HUDEP-2 (cell line): ENCODE results near the gene NLGN3.
A peak's percentile ranks its signal among the peaks of the same experiment; 100 is the strongest.
"Not testable (repeated sequence)": the region's sequence is repeated elsewhere in the genome, so short reads cannot be mapped to it uniquely, and the experiment has no call there.

ENCODE experiments used
- DNase-seq, 76 experiments: peaks; one replicate each; lab custom pipeline; 2025; ENCODE audit not compliant: unreplicated experiment in 76 of 76; lab: John Stamatoyannopoulos, UW

NLGN3 gene

GRCh38 chrX:71167031-71167781, 22.6 kb downstream of the NLGN3 start:
- no peak for DNase-seq

DNA sequence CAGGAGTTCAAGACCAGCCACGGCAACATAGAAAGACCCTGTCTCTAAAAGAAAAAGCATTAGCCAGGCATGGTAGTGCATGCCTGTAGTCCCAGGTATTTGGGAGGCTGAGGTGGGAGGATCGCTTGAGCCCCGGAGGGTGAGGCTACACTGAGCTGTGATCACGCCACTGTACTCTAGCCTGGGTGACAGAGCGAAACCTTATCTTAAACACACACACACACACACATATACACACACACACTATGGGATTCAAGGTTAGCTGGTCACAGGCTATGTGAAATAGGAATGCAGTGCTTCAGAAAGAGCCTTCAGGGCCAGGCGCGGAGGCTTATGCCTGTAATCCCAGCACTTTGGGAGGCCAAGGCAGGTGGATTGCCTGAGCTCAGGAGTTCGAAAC, 23.5 kb downstream of the NLGN3 start:
- DNase-seq, result peak in 3 of 76 experiments; percentile 3 to 11 (median 4)

DNA sequence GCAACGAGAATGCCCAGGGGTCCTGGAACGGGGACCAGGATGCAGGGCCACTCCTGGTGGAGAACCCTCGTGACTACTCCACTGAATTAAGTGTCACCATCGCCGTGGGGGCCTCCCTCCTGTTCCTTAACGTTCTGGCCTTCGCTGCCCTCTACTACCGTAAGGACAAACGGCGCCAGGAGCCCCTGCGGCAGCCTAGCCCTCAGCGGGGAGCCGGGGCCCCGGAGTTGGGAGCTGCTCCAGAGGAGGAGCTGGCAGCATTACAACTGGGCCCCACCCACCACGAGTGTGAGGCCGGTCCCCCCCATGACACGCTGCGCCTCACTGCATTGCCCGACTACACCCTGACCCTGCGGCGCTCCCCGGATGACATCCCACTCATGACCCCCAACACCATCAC, 24.9 kb downstream of the NLGN3 start:
- no peak for DNase-seq

DNA sequence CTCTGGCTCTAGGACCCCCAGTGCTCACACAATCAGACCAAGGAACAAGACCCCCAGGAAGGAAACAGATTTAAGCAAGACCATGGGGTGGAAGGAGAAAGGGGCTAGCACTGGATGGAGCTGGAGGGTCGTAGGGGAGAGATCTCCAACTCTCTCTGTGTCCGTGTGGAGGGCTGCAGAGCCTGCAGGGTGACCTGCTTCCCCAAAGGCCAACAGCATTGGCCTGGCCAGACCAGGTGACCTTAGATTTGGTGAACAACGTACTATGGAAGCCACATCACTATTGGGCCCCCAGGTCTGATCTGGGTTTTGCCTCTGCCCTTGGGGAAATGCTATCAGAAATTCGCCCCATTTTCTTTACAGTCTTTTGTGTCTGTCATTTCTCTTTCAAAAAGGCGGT, 26.0 kb downstream of the NLGN3 start:
- no peak for DNase-seq

DNA sequence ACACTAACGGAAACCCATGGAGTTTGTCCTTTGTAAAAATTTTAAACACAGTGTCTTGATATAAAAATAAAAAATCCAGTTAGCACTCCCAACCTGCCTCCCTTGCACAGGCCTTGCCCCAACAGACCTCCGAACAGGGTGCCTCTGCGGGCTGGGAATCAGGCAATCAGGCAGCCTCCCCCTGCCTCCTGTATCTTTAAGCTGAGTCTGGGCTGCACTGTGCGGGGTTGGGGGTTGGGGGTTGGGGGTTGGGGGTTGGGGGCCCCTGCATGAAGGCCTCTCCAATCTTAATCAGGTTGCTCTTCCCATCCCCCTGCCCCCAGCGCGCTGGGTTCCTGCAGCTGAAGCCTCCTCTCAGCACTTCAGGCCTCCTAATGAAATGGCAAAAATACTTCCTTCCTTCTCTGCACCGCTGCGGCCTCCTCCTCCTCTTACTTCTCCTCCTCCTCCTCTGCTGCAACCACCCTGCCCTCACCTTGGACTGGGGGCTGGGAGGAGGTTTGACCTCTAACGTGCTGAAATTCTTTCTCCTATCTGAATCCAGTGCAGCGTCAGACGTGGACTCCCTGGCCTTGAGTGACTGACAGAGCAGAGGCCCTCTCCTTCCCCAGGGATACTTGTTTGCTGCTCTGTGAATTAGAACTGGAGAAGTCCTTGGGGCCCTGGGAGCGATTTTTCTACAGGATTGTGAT, 26.6 kb downstream of the NLGN3 start:
- DNase-seq, result no peak

- no peak for DNase-seq
Measured at GRCh38 chrX:71173440-71173839, 28.8 kb downstream of the NLGN3 start.

- DNase-seq, result no peak
Measured at GRCh38 chrX:71174795-71175194, 30.2 kb downstream of the NLGN3 start.

- no peak for DNase-seq
Measured at GRCh38 chrX:71175531-71175930, 30.9 kb downstream of the NLGN3 start.

GRCh38 chrX:71177327-71177726, 32.7 kb downstream of the NLGN3 start:
- no peak for DNase-seq

DNA sequence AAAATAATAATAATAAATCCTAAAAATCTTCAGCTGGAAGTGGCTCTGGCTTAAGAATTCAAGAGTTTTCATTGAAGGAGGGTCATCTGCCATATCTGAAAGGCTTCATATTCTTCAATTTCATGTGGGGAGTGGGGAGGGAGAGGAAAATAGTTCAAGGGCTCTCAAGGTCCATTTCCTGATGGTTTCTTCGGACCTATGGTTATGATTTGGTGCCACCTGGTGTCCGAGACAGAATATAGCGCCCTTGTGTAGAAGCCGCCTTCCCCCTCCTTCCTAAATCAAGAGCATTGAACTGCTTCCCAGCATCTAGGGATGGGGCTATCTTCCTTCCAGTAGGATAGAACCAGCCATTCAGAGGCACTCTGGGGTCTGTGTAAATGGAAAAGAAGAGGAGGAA, 34.3 kb downstream of the NLGN3 start:
- DNase-seq, result peak in 51 of 76 experiments; percentile 0 to 49 (median 8)

DNA sequence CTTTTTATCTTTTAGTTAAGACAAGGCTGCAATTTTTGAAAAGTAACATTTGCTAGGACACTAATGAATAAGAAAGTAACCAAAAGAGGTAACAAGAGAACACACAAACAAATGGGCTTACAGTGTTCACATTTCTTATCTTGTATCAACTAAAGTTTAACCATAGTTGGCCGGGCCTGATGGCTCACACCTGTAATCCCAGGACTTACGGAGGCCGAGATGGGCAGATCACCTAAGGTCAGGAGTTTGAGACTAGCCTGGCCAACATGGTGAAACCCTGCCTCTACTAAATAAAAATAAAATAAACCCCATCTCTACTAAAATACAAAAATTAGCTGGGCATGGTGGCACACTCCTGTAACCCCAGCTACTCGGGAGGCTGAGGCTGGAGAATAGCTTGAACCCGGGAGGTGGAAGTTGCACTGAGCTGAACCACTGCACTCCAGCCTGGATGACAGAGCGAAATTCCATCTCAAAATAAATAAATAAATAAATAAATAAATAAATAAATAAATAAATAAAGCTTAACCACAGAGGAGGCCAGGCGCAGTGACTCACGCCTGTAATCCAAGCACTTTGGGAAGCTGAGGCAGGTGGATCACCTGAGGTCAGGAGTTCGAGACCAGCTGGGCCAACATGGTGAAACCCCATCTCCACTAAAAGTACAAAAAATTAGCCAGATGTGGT, 36.1 kb downstream of the NLGN3 start:
- DNase-seq, result not testable (repeated sequence)

GRCh38 chrX:71181558-71181909, 36.9 kb downstream of the NLGN3 start:
- DNase-seq, result peak in 11 of 76 experiments; percentile 2 to 35 (median 11)

- peak in 75 of 76 experiments; percentile 5 to 92 (median 79) for DNase-seq
Measured at GRCh38 chrX:71181910-71182799, 37.5 kb downstream of the NLGN3 start.

DNA sequence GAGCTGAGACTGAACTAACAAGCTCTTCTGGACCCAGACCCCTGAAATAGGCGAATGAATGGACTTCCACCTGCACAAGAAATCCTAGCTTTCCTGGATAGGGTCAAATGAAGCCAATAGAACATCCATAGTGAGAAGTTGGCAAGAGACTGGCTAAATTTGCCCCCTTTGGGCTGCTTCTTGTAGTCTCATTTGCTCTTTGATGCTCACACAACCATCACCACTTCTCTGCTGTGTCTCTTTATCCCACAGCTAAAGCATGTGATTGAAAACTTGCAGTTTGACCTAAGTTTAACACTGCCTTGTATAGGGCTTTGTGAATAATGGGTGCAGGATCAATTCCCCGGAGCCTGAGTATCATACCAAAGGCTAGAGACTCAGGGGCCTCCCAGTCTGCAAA, 38.2 kb downstream of the NLGN3 start:
- no peak for DNase-seq

- DNase-seq, result no peak
Measured at GRCh38 chrX:71183341-71183740, 38.7 kb downstream of the NLGN3 start.

GRCh38 chrX:71184092-71184491, 39.5 kb downstream of the NLGN3 start:
- DNase-seq, result no peak

GRCh38 chrX:71184803-71185495, 40.3 kb downstream of the NLGN3 start:
- no peak for DNase-seq

DNA sequence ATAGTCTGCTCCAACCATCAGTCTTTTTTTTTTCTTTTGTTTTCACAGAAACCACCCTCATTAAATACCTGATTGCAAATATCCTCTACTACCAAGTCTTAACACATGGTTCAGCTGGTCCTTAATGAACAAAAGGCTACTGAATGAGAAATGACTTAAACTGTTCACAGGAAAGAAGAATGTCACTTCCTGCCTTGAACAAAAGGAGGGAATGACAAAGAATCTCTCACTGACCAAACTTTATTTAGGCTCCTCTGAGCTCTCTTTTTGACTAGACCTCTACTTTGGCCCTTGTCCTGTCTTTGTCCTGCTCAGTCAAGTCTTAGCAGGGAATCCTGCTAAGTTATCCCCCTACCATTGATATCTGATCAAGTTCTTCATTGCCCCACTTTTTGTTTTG, 46.6 kb downstream of the NLGN3 start:
- no peak for DNase-seq

- no peak for DNase-seq
Measured at GRCh38 chrX:71195964-71196649, 51.5 kb downstream of the NLGN3 start.

DNA sequence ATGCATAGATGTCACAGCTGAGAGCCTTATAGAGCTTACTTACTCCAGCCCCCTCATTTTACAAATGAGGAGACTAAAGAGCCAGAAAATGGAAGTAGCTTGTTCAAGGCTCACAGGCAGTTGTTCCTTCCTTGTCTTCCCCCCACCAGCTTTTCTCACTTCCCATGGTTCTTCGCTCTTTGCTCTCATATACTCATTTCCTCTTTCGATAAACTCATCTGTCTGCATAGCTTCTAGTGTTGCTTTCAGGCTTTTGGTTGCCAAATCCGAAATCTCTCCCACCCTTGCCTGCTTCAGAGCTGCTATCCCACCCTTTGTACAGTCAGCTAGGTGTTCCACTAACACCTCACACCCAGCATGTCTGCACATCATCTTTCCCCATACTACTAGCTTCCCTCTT, 53.4 kb downstream of the NLGN3 start:
- no peak for DNase-seq
